Activated CD4-positive, alpha-beta memory T cell treated with anti-CD3 and anti-CD28 coated beads for 36 hours (primary cell): Measurements from ENCODE around the gene ATP6V0D1. TPM values are rescaled to one million over a fixed set of nuclear protein-coding genes. Genes with fewer than 3 reads are reported as not detected.
A peak's percentile ranks its signal among the peaks of the same experiment; 100 is the strongest.

Source experiments
- CTCF ChIA-PET: fragments of 350-600 bp; sonication (Branson Sonifier 250); formaldehyde crosslinking; loops from one replicate; lab custom pipeline; 2021; ENCODE audit warnings: antibody characterized with exemption, inconsistent platforms; lab: Charles Lee
- POLR2A ChIA-PET: fragments of 350-600 bp; sonication (Branson Sonifier 250); formaldehyde crosslinking; loops from one replicate; lab custom pipeline; 2021; ENCODE audit warnings: antibody characterized with exemption; lab: Charles Lee
- DNase-seq: peaks from one replicate; pipeline ENCODE4 v3.0.0-alpha.2; 2020
- H3K27ac Mint-ChIP-seq: one replicate; pipeline ENCODE4 v1.8.0; 2021; ENCODE audit warnings: mixed read lengths
- H3K27me3 Mint-ChIP-seq: one replicate; pipeline ENCODE4 v1.8.0; 2021; ENCODE audit warnings: mixed read lengths
- H3K36me3 Mint-ChIP-seq: one replicate; pipeline ENCODE4 v1.8.0; 2021; ENCODE audit warnings: mixed read lengths
- H3K4me1 Mint-ChIP-seq: one replicate; pipeline ENCODE4 v1.8.0; 2021; ENCODE audit warnings: low read depth, mixed read lengths
- H3K4me3 Mint-ChIP-seq: one replicate; pipeline ENCODE4 v1.8.0; 2021; ENCODE audit warnings: mild to moderate bottlenecking, mixed read lengths
- H3K9me3 Mint-ChIP-seq: one replicate; pipeline ENCODE4 v1.8.0; 2021; ENCODE audit warnings: mixed read lengths
- intact Hi-C: fragments of 100-400 bp; cut with micrococcal nuclease; formaldehyde crosslinking; loops from one replicate; pipeline ENCODE4 v1.15.1; 2023
- total RNA-seq, 2 experiments: library from RNA; stranded (reverse); gene quantifications; one replicate each; pipeline ENCODE4 v1.2.3, GENCODE V29; 2021

Gene ATP6V0D1
- total RNA-seq, 2 experiments from 2014 or later: 25.0 to 26.3 TPM

DNA sequence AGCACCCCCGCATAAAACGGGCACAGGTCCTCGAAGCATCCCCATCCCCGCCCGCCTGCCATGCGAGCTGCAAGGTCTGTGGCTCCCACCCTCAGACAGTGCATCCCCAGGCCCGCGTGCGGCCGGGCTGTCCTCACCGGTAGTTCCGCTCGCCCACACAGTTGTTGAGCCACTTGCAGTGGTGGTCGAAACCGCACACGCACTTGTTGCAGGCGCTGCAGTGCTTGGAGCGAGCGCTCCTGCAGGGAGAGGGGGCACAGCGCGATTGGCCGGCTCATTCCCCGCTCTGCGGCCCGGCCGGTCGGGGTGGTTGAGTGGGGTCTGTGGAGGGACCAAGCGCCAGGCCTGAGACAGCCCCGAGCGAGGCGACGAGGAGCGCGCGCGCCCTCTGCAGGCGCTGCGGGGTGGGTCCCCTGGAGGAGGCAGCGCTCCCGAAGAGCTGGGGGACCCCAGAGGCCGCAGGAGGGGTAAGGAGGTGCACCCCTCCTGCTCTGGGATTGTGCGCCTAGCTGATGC is 81.7 kb downstream of the ATP6V0D1 start:
- no peaks in the 10 kb centered on the region for H3K36me3 Mint-ChIP-seq
- peak; percentile 65 for DNase-seq
- ChIA-PET CTCF (interaction anchor here (0.6 to 5.5 kb wide), 36 partner anchors 12 to 492 kb away, joined by 3 to 36 read pairs (median 4); partner anchors contain the start of genes PLEKHG4 and SLC9A5), POLR2A (no interaction called here)
- intact Hi-C loops: loop anchor here (2.0 to 5.0 kb wide), 3 partner anchors 26 to 137 kb away; partner anchors contain the start of gene PLEKHG4
- H3K27ac Mint-ChIP-seq: no peak overlapping the region
- no peak overlapping the region for H3K4me3 Mint-ChIP-seq
- no peaks in the 10 kb centered on the region for H3K9me3 Mint-ChIP-seq
- H3K4me1 Mint-ChIP-seq: peaks cover under 1% of the 10 kb centered on the region
- peaks cover 13% of the 10 kb centered on the region for H3K27me3 Mint-ChIP-seq

GRCh38 chr16:67398546-67399217 is 82.3 kb downstream of the ATP6V0D1 start:
- POLR2A ChIA-PET: no interaction called here
- Mint-ChIP-seq H3K9me3 (no peaks in the 10 kb centered on the region), H3K36me3 (no peaks in the 10 kb centered on the region), H3K27ac (no peak overlapping the region), H3K27me3 (peaks cover 18% of the 10 kb centered on the region), H3K4me3 (no peak overlapping the region), H3K4me1 (peaks cover 5% of the 10 kb centered on the region)
- CTCF ChIA-PET: interaction anchor here (1.0 to 5.5 kb wide), 10 partner anchors 20 to 150 kb away, joined by 3 to 36 read pairs (median 6); partner anchors contain the start of genes PLEKHG4 and SLC9A5
- intact Hi-C loops: loop anchor here (2.0 to 5.0 kb wide), 3 partner anchors 26 to 136 kb away; partner anchors contain the start of gene PLEKHG4
- no peak for DNase-seq

DNA sequence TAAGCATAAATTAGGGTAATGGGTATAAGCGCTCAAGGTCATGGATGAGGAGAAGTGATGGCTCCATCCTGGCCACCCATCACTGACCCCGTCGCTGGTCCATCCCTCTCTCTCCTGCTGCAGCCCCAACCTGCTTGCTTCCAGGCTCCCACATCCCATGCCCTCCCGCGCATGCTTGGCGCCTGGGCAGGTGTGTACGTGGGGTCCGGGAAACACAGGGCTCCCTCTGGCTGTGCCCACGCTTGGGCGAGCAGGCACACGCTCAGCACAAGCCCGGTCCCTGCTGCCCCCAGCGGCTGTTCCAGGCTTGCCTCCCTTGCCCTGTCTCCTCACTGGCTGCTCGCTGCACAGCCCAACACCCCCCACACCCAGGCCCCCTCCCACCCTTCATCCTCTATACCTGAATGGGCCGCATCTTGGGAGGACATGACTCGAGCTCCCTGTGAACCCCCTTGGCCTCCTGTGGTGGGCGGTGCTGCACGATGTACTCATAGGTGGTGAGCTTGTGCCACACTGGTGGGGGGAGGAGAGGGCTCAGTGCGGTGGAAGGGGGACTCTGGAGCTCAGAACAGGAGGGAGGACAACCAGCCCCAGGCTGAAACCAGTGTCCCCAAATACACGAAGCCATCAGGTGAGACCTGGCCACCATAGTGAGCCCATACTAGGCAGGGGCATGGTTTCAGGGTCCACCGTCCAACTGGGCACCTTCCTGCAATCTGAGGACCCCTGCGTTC is 83.0 kb downstream of the ATP6V0D1 start:
- CTCF ChIA-PET: interaction anchor here (0.6 to 5.5 kb wide), 5 partner anchors 19 to 408 kb away, joined by 3 to 36 read pairs (median 6); partner anchors contain the start of genes RANBP10 and TSNAXIP1
- no peaks in the 10 kb centered on the region for H3K36me3 Mint-ChIP-seq
- H3K4me1 Mint-ChIP-seq: peaks cover 5% of the 10 kb centered on the region
- peaks cover 20% of the 10 kb centered on the region for H3K27me3 Mint-ChIP-seq
- no peak for DNase-seq
- no peak overlapping the region for H3K4me3 Mint-ChIP-seq
- intact Hi-C loops: loop anchor here (2.0 to 5.0 kb wide), 3 partner anchors 25 to 136 kb away; partner anchors contain the start of gene PLEKHG4
- no peak overlapping the region for H3K27ac Mint-ChIP-seq
- H3K9me3 Mint-ChIP-seq: no peaks in the 10 kb centered on the region
- POLR2A ChIA-PET: no interaction called here

GRCh38 chr16:67397036-67397801 is 83.7 kb downstream of the ATP6V0D1 start:
- intact Hi-C loops: loop anchor here (5.0 kb wide), 1 partner anchor 135 kb away; no protein-coding TSS in a partner anchor

GRCh38 chr16:67396159-67397035 is 84.6 kb downstream of the ATP6V0D1 start:
- no peak overlapping the region for H3K4me3 Mint-ChIP-seq
- peaks cover 26% of the 10 kb centered on the region for H3K27me3 Mint-ChIP-seq
- no peak overlapping the region for H3K27ac Mint-ChIP-seq
- ChIA-PET POLR2A (no interaction called here), CTCF (no interaction called here)
- peaks cover 5% of the 10 kb centered on the region for H3K4me1 Mint-ChIP-seq
- DNase-seq: no peak
- no peaks in the 10 kb centered on the region for H3K36me3 Mint-ChIP-seq
- intact Hi-C loops: loop anchor here (5.0 kb wide), 1 partner anchor 134 kb away; no protein-coding TSS in a partner anchor
- no peaks in the 10 kb centered on the region for H3K9me3 Mint-ChIP-seq

More at GRCh38 chr16:67397036-67397801, 83.7 kb downstream of the ATP6V0D1 start:
- no peaks in the 10 kb centered on the region for H3K36me3 Mint-ChIP-seq
- H3K4me3 Mint-ChIP-seq: no peak overlapping the region
- POLR2A ChIA-PET: no interaction called here
- H3K4me1 Mint-ChIP-seq: peaks cover 5% of the 10 kb centered on the region
- H3K9me3 Mint-ChIP-seq: no peaks in the 10 kb centered on the region
- DNase-seq: no peak
- peaks cover 26% of the 10 kb centered on the region for H3K27me3 Mint-ChIP-seq
- CTCF ChIA-PET: interaction anchor here (0.6 to 1.8 kb wide), 2 partner anchors 31 to 409 kb away, joined by 3 to 5 read pairs; partner anchors contain the start of genes RANBP10 and TSNAXIP1
- H3K27ac Mint-ChIP-seq: no peak overlapping the region

GRCh38 chr16:67395458-67396158 is 85.3 kb downstream of the ATP6V0D1 start:
- H3K4me3 Mint-ChIP-seq: no peak overlapping the region
- H3K4me1 Mint-ChIP-seq: peaks cover 5% of the 10 kb centered on the region
- H3K27me3 Mint-ChIP-seq: peaks cover 26% of the 10 kb centered on the region
- DNase-seq: no peak
- H3K36me3 Mint-ChIP-seq: no peaks in the 10 kb centered on the region
- no peaks in the 10 kb centered on the region for H3K9me3 Mint-ChIP-seq
- no peak overlapping the region for H3K27ac Mint-ChIP-seq
- intact Hi-C loops: loop anchor here (5.0 kb wide), 1 partner anchor 133 kb away; no protein-coding TSS in a partner anchor
- POLR2A ChIA-PET: no interaction called here
- CTCF ChIA-PET: no interaction called here

DNA sequence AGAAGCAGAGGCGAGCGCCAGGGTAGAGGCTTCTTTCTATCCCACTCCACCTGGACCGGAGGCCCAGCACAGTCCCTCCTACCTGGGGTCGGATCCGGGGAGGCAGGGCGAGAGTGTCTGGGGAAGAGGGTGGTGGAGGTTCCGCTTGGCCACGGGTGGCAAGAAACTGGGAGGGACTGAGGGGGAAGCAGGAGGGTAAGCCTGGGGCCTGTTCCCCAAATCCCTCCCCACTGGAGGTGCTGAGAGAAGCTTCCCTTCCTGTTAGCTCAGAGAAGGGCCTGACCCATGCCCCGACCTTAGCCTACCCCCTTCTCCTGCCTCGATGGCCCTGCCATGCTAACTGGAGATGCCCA is 85.9 kb downstream of the ATP6V0D1 start:
- POLR2A ChIA-PET: no interaction called here
- intact Hi-C loops: loop anchor here (5.0 kb wide), 1 partner anchor 133 kb away; no protein-coding TSS in a partner anchor
- no peak for DNase-seq
- CTCF ChIA-PET: interaction anchor here (0.6 to 1.7 kb wide), 2 partner anchors 22 to 147 kb away, joined by 3 to 9 read pairs; partner anchors contain the start of gene SLC9A5
- H3K9me3 Mint-ChIP-seq: no peaks in the 10 kb centered on the region
- H3K4me1 Mint-ChIP-seq: peaks cover 5% of the 10 kb centered on the region
- no peak overlapping the region for H3K4me3 Mint-ChIP-seq
- H3K36me3 Mint-ChIP-seq: no peaks in the 10 kb centered on the region
- no peak overlapping the region for H3K27ac Mint-ChIP-seq
- H3K27me3 Mint-ChIP-seq: peaks cover 26% of the 10 kb centered on the region

DNA sequence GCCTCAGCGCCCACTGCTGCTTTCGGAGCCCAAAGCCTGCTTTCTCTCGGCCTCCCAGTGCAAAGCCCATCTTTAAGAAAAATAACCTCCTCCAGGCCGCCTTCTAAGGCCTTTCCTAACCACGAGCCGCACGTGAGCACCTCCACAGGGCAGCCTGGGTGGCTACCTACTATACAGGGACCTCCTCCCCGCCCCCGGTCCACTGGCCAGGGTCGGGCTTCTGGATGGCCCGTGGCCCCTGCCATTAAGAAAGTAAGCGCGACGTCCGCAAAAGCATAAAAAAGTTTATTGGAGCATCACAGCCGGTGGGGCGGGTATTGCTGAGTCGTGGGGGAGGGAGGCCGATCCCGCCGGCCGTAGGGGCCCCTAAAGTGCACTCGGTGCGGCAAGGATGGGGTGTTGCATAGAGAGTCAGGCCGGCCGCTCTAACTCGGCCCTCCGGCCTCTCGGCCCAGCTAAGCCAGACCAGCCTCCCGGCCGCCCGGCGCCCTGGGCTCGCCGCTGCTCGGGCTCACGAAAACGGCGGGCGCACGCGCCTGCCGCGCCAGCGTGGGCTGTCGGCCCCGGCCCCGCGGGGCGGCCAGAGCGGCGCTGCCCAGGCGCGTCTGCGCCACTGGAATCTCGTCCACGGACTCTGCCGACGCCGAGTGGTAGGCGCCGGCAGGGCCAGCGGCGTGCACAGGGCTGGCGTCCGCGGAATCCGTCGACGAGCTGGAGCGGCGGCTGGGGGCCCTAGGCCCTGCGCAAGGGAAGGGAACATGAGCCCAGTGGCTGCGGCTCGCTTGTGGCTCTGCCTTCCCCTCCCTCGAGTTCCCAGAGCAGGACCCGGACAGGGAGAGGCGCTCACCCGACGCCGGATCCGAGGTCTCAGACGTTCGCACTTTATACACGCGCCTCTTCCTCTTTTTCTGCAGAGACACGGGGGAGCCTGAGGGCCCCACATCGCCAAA is 86.5 kb downstream of the ATP6V0D1 start:
- CTCF ChIA-PET: interaction anchor here (0.6 to 1.7 kb wide), 9 partner anchors 12 to 168 kb away, joined by 3 to 9 read pairs (median 3); partner anchors contain the start of genes FHOD1 and SLC9A5
- H3K4me3 Mint-ChIP-seq: peak overlapping the region; percentile 36
- H3K27ac Mint-ChIP-seq: no peak overlapping the region
- H3K36me3 Mint-ChIP-seq: no peaks in the 10 kb centered on the region
- peaks cover 5% of the 10 kb centered on the region for H3K4me1 Mint-ChIP-seq
- H3K9me3 Mint-ChIP-seq: no peaks in the 10 kb centered on the region
- intact Hi-C loops: loop anchor here (5.0 kb wide), 1 partner anchor 132 kb away; no protein-coding TSS in a partner anchor
- peaks cover 26% of the 10 kb centered on the region for H3K27me3 Mint-ChIP-seq
- DNase-seq: no peak
- POLR2A ChIA-PET: no interaction called here

DNA sequence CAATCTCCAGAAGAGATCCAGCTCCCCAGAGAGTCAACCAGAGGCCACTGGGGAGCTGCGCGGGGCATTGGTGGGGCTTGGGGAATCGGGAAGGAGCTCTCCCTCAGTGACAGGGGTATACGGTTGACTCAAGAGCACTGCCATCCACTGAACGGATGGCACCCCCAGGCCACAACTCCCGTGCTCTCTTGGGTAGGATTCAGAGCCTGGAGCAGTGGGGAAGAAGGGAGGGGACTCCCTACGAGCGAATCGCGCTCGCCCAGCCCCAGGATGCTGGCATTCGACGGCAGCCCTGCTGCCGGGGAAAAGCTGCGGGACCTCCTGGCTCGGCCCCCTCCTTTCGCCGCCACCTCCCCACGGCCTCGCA is 87.2 kb downstream of the ATP6V0D1 start:
- H3K4me3 Mint-ChIP-seq: peak overlapping the region; percentile 36
- H3K27ac Mint-ChIP-seq: no peak overlapping the region
- intact Hi-C loops: no loop called here

More for the DNA sequence above, 87.2 kb downstream of the ATP6V0D1 start:
- peaks cover 5% of the 10 kb centered on the region for H3K4me1 Mint-ChIP-seq
- DNase-seq: no peak
- no peaks in the 10 kb centered on the region for H3K9me3 Mint-ChIP-seq
- H3K27me3 Mint-ChIP-seq: peaks cover 26% of the 10 kb centered on the region
- ChIA-PET CTCF (interaction anchor here (0.6 to 1.7 kb wide), 14 partner anchors 11 to 167 kb away, joined by 3 to 9 read pairs (median 3); partner anchors contain the start of genes FHOD1, SLC9A5 and ZDHHC1), POLR2A (no interaction called here)
- H3K36me3 Mint-ChIP-seq: no peaks in the 10 kb centered on the region
